Urothelium cell line (cell line): ENCODE results near the gene PLCB4.
A peak's percentile ranks its signal among the peaks of the same experiment; 100 is the strongest.
"Not testable (repeated sequence)": the region's sequence is repeated elsewhere in the genome, so short reads cannot be mapped to it uniquely, and the experiment has no call there.

Experiments used
- DNase-seq: peaks from one replicate; pipeline ENCODE4 v3.0.0; 2011; ENCODE audit warnings: low spot score, mixed read lengths
- FAIRE-seq: peaks from 2 replicates; lab custom pipeline; 2011; peaks lifted over from hg19 to GRCh38; lab: Jason Lieb, UNC

Gene PLCB4

GRCh38 chr20:9139106-9139833 is 70.4 kb downstream of the PLCB4 start:
- DNase-seq = no peak
- FAIRE-seq = no peak

- FAIRE-seq (no peak), DNase-seq (no peak)
Measured at GRCh38 chr20:9140162-9140760, 71.4 kb downstream of the PLCB4 start.

DNA sequence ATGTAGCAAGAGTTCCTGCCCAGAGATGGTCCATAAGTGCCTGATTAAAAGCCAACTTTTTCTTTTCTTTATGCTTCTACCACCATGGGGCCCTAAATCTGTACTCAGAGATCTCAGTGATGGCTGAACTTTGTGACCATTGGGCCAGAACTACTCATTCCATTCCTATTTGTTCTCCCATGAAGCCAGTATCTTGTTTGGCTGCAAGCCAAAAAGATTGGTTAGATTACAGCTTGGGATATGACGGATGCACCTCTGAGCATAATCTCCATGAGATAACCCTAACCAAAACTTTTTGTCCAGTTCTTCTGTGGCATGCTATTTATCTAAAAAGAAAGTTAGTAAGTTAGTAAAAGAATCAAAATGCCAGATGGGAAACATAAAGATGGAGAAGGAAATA is 72.2 kb downstream of the PLCB4 start:
- no peak for DNase-seq
- FAIRE-seq = no peak

DNA sequence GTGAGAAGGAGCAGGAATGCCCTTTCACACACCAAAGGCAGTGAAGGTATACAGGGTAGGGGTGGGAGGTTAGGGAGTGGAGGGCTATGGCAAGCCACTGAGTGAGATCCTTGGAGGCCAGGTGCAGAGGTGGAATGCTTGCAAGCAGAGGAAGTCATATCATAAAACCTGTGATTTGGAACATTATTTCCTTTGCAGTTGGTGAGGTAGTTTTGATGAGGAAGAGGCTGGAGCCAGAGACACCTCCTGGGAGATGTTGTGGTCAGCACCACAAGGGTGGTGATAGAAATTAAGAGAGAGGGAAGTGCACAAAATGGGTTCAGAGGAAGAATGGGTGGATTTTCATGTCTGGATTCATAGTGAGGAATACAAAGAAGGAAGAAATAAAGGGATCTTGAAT is 73.0 kb downstream of the PLCB4 start:
- FAIRE-seq (no peak), DNase-seq (no peak)

DNA sequence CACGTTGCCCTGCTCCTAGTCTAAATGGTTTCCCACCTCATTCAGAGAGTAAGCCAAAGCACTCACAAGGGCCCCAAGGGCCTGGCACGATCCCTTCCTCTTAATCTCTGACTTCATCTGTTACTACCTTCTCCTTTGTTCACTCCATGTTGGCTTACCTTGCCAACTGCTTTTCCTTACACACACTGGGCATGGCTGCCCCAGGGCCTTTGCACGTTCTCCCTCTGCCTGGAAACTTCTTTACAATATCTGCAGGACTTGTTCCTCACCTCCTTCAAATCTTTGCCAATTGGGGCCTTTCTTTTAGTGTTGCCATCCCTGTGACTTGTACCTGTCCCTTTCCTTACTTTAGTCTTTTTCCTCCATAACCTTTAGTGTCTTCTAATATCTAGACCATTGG is 73.9 kb downstream of the PLCB4 start:
- FAIRE-seq (no peak), DNase-seq (no peak)

- DNase-seq = no peak
- FAIRE-seq = no peak
Measured at GRCh38 chr20:9143926-9144325, 75.0 kb downstream of the PLCB4 start.

GRCh38 chr20:9144643-9145042 is 75.8 kb downstream of the PLCB4 start:
- DNase-seq = no peak
- no peak for FAIRE-seq

DNA sequence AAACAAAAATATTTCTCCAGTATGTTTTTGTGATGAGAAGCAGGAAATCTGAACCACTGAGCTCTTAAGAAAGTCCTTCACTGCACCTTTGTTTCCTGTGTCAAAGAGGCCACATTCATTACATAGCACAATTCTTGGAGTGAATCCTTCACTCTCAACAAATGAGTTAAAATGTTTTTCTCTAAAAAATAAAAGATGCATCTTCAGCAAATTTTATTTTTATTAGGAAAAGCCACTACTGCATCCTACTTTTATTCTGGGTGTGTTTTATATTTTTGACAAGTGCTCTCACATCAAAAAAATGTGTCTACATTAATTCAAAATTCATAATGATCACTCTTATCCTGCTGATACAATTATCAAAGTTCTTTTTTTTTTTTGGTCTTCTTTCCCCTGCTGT is 76.3 kb downstream of the PLCB4 start:
- FAIRE-seq (no peak), DNase-seq (no peak)

GRCh38 chr20:9146649-9147048 is 77.8 kb downstream of the PLCB4 start:
- FAIRE-seq = no peak
- no peak for DNase-seq

GRCh38 chr20:9147547-9148024 is 78.7 kb downstream of the PLCB4 start:
- DNase-seq = peak; percentile 9
- FAIRE-seq = no peak

- DNase-seq (no peak), FAIRE-seq (no peak)
Measured at GRCh38 chr20:9148291-9148690, 79.4 kb downstream of the PLCB4 start.

DNA sequence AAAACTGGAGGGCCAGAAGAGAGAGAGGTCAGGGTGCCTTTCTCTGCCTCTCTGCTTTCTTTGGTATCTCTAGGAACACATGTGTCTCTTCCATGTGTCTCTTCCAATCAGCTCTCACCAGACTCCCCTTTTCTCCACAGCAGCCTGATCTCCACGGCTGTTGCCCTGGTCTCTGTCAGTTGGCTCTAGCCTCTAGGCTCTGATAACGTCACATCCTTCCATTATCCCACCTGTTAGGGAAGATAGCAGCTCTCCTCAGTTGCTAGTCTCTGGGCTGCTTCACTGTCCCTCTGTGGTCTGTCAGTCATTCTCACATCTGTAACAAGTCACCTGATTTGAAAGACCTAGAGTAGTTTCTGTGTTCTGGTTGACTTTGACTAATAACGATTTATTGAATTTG is 80.2 kb downstream of the PLCB4 start:
- FAIRE-seq (no peak), DNase-seq (no peak)

DNA sequence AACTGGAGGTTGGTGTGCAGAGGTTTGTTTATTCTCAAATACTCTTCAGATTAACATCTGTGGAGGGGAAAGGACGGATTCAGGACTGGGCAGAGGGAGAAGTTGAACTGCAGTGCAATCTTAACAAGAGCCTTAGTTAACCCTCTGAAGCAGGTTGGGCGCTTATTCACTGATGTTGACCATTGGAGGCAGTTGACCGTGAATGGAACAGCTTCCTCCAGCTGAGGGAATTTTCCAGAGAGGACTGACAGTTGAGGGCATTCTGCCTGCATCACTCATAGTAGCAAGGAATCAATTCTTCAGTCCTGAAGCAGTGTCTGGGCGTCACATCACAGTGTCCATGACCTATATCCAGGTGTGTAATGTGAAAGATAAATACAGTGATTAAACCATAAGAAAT is 80.9 kb downstream of the PLCB4 start:
- DNase-seq (no peak), FAIRE-seq (no peak)

GRCh38 chr20:9150679-9151078 is 81.8 kb downstream of the PLCB4 start:
- DNase-seq (no peak), FAIRE-seq (no peak)

- DNase-seq, FAIRE-seq: not testable (repeated sequence)
Measured at GRCh38 chr20:9152139-9152538, 83.3 kb downstream of the PLCB4 start.

GRCh38 chr20:9154464-9155024 is 85.7 kb downstream of the PLCB4 start:
- DNase-seq (no peak), FAIRE-seq (no peak)

DNA sequence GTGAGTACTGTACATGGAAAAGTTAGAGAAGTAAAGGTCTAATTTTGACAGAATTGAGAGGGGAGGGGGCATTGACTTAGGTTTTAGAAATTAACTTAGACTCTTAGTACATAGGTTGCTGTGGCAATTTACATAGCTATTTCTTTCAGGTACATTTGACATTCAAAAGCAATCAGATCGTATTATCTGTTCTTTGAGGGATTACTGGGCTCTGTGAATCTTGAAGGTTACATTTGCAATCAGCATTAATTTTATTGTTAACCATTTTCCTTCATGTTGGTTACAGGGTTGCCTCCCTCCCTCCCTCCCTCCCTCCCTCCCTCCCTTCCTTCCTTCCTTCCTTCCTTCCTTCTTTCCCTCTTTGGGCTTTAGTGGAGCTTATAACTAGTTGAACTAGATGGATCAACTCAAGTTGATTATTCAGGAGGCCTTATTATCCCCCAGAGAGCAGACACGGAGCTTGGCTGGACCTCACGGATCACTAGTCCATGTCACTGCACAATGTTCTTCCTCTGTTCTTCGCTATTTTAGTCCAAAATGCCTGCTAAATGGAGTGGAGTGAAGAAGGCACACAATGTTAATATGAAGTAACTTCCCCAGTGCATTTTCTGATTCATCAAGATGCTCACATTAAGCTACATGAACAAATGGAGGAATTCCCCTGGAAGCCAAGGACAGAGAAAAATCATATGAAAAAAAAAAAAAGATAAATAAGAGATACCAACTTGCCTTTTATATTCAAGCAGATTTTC is 87.8 kb downstream of the PLCB4 start:
- no peak for DNase-seq
- no peak for FAIRE-seq

GRCh38 chr20:9160331-9160730 is 91.4 kb downstream of the PLCB4 start:
- FAIRE-seq (no peak), DNase-seq (no peak)

GRCh38 chr20:9160757-9161156 is 91.9 kb downstream of the PLCB4 start:
- no peak for DNase-seq
- FAIRE-seq = no peak

GRCh38 chr20:9161311-9161710 is 92.4 kb downstream of the PLCB4 start:
- no peak for FAIRE-seq

DNA sequence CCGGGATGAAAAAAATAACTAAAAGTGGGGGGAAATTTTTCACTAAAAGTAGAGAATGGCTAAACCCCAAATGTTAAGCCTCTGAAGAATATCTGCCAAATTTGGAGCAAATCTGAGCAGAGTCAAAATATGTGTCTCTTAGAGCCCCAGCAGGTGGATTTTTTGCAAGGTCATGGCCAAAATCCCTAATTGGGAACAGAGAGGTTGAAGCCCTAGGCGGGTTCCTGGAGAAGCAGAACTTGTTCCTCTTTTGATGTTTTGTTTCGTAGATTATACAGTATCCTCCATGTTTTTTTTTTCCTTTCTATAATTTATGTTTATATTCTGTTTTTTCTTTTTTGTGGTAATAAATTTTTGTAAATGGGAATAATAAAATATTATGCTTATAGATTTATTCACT is 94.4 kb downstream of the PLCB4 start:
- no peak for FAIRE-seq
- DNase-seq = no peak

More at GRCh38 chr20:9161311-9161710, 92.4 kb downstream of the PLCB4 start:
- no peak for DNase-seq

- DNase-seq (no peak), FAIRE-seq (no peak)
Measured at GRCh38 chr20:9163995-9164394, 95.1 kb downstream of the PLCB4 start.
